Vagina (tissue), 2 donors: ENCODE data around the gene TAF4B. TPM values are rescaled to one million over a fixed set of nuclear protein-coding genes. Genes with fewer than 3 reads are reported as not detected.
A peak's percentile ranks its signal among the peaks of the same experiment; 100 is the strongest.
"Not testable (repeated sequence)": the region's sequence is repeated elsewhere in the genome, so short reads cannot be mapped to it uniquely, and the experiment has no call there.

Source experiments
- DNase-seq, 2 donors: peaks; one replicate each; pipeline ENCODE4 v3.0.0-alpha.2; 2017; ENCODE audit errors: extremely low spot score in 2 of 2
- H3K27ac ChIP-seq: fragments of 200-600 bp; sonication (generic); one replicate; pipeline ENCODE4 v1.5.1; 2019
- H3K27me3 ChIP-seq: fragments of 200-600 bp; sonication (generic); one replicate; pipeline ENCODE4 v1.5.1; 2019
- H3K36me3 ChIP-seq, 2 donors: fragments of 200-600 bp; sonication (generic); one replicate each; pipeline ENCODE4 v1.5.1; 2017 to 2019
- H3K4me1 ChIP-seq: fragments of 200-600 bp; sonication (generic); one replicate; pipeline ENCODE4 v1.5.1; 2019
- H3K4me3 ChIP-seq, 2 donors: fragments of 200-600 bp; sonication (generic); 1 replicate in 1 of 2; 2 replicates in 1 of 2; pipeline ENCODE4 v1.5.1; 2016 to 2019
- H3K9me3 ChIP-seq: fragments of 200-600 bp; sonication (generic); one replicate; pipeline ENCODE4 v1.5.1; 2019
- POLR2A ChIP-seq, 2 donors: fragments of 450-650 bp; IDR thresholded peaks; one replicate each; pipeline ENCODE4 v1.6.1; 2017; ENCODE audit warnings: antibody characterized with exemption in 2 of 2, mild to moderate bottlenecking in 2 of 2, moderate library complexity in 2 of 2
- POLR2AphosphoS5 ChIP-seq, 2 donors: sonication (generic); formaldehyde crosslinking; IDR thresholded peaks; one replicate each; pipeline ENCODE4 v1.9.0; 2017; ENCODE audit warnings: antibody characterized with exemption in 2 of 2, mild to moderate bottlenecking in 2 of 2, low read depth in 1 of 2; ENCODE audit not compliant: insufficient read depth in 1 of 2
- intact Hi-C: fragments of 100-400 bp; cut with DNase I; formaldehyde crosslinking; loops from one replicate; pipeline ENCODE4 v1.15.1; 2023
- total RNA-seq: library from RNA; depleted of rRNA; stranded (reverse); fragments of >200 nt; gene quantifications from one replicate; pipeline ENCODE4 v1.2.3, GENCODE V29; 2016
- TF ChIP-seq, protein P1 (sequence below), 3 experiments: fragments of 450-650 bp in 2 of 3; fragments of 200-600 bp in 1 of 3; sonication (generic) in 1 of 3; IDR thresholded peaks; one replicate each; pipeline ENCODE4 v1.5.1; 2017 to 2019; ENCODE audit warnings: antibody characterized with exemption in 3 of 3, mild to moderate bottlenecking in 2 of 3, moderate library complexity in 2 of 3

TAF4B gene
- total RNA-seq, 1 donor from 2014 or later: 16.0 TPM

- no peaks in the 10 kb centered on the region for H3K9me3 ChIP-seq
- intact Hi-C loops: no loop called here
These were observed 71.9 kb downstream of the TAF4B start for GRCh38 chr18:26298107-26298506.

DNA sequence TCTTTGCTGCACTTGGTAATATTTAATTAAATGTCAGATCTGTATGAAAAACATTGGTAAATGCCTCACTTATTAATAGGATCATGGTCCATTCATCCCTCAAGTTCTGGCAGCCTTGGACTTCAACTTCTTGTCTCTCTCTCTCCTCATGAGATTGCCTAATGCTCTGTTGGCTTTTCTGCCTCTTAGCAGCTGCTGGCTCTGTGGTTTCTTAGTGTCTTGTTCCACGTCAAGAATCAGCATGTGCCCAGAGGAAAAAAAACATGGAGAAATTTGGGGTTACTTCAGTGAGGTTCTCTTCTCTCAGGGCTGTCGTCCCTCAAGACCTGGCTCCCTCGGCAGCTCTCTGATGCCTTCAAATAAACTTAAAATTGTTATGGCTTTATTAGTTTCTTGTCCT, 75.4 kb downstream of the TAF4B start:
- H3K4me3 ChIP-seq: no peak overlapping the region
- intact Hi-C loops: no loop called here
- H3K27me3 ChIP-seq: no peaks in the 10 kb centered on the region
- no peaks in the 10 kb centered on the region for H3K9me3 ChIP-seq
- no peak for DNase-seq
- TF ChIP-seq, protein P1, sequence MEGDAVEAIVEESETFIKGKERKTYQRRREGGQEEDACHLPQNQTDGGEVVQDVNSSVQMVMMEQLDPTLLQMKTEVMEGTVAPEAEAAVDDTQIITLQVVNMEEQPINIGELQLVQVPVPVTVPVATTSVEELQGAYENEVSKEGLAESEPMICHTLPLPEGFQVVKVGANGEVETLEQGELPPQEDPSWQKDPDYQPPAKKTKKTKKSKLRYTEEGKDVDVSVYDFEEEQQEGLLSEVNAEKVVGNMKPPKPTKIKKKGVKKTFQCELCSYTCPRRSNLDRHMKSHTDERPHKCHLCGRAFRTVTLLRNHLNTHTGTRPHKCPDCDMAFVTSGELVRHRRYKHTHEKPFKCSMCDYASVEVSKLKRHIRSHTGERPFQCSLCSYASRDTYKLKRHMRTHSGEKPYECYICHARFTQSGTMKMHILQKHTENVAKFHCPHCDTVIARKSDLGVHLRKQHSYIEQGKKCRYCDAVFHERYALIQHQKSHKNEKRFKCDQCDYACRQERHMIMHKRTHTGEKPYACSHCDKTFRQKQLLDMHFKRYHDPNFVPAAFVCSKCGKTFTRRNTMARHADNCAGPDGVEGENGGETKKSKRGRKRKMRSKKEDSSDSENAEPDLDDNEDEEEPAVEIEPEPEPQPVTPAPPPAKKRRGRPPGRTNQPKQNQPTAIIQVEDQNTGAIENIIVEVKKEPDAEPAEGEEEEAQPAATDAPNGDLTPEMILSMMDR (IDR thresholded peaks at IDR 0.05): no peak
- TF ChIP-seq POLR2A (IDR thresholded peaks at IDR 0.05) (no peak), POLR2AphosphoS5 (IDR thresholded peaks at IDR 0.05; ENCODE audit: insufficient read depth in 1 of 2, low read depth in 1 of 2) (no peak)
- no peak overlapping the region for H3K27ac ChIP-seq
- no peaks in the 10 kb centered on the region for H3K4me1 ChIP-seq
- H3K36me3 ChIP-seq: no peaks in the 10 kb centered on the region

More at GRCh38 chr18:26298107-26298506, 71.9 kb downstream of the TAF4B start:
- no peak overlapping the region for H3K27ac ChIP-seq
- TF ChIP-seq, protein P1 (IDR thresholded peaks at IDR 0.05): no peak
- TF ChIP-seq POLR2AphosphoS5 (IDR thresholded peaks at IDR 0.05; ENCODE audit: insufficient read depth in 1 of 2, low read depth in 1 of 2): no peak
- TF ChIP-seq POLR2A (IDR thresholded peaks at IDR 0.05): no peak
- no peaks in the 10 kb centered on the region for H3K27me3 ChIP-seq
- H3K4me3 ChIP-seq: no peak overlapping the region
- no peak for DNase-seq
- no peaks in the 10 kb centered on the region for H3K4me1 ChIP-seq
- no peaks in the 10 kb centered on the region for H3K36me3 ChIP-seq

GRCh38 chr18:26303222-26303621, 77.0 kb downstream of the TAF4B start:
- H3K4me3 ChIP-seq, DNase-seq, H3K4me1 ChIP-seq, H3K9me3 ChIP-seq, H3K27ac ChIP-seq, H3K27me3 ChIP-seq, H3K36me3 ChIP-seq, intact Hi-C loops: not testable (repeated sequence)

DNA sequence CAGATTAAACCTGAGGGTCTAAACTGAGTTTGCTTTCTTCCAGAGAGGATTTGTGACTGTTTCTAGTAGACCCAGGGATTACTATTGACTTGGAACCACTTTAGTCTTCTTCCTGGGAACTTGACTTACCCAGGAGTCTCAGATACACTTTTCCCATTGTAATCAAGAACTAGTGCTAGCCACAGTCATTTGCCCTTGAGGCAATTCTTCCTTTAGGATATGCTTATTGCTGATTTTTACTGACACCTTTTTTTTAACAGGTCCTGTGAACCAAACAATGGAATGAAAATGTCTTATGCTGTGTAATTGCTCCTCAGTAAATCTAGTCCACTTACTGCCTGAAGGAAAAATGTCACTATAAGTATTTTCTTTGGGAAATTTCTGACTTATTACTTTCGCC, 78.3 kb downstream of the TAF4B start:
- H3K36me3 ChIP-seq: no peaks in the 10 kb centered on the region
- no peak overlapping the region for H3K4me3 ChIP-seq
- H3K9me3 ChIP-seq: no peaks in the 10 kb centered on the region
- no peaks in the 10 kb centered on the region for H3K4me1 ChIP-seq
- no peak overlapping the region for H3K27ac ChIP-seq
- DNase-seq: no peak
- intact Hi-C loops: no loop called here
- TF ChIP-seq POLR2AphosphoS5 (IDR thresholded peaks at IDR 0.05; ENCODE audit: insufficient read depth in 1 of 2, low read depth in 1 of 2) (no peak), POLR2A (IDR thresholded peaks at IDR 0.05) (no peak)
- TF ChIP-seq, protein P1 (IDR thresholded peaks at IDR 0.05): no peak
- H3K27me3 ChIP-seq: no peaks in the 10 kb centered on the region

DNA sequence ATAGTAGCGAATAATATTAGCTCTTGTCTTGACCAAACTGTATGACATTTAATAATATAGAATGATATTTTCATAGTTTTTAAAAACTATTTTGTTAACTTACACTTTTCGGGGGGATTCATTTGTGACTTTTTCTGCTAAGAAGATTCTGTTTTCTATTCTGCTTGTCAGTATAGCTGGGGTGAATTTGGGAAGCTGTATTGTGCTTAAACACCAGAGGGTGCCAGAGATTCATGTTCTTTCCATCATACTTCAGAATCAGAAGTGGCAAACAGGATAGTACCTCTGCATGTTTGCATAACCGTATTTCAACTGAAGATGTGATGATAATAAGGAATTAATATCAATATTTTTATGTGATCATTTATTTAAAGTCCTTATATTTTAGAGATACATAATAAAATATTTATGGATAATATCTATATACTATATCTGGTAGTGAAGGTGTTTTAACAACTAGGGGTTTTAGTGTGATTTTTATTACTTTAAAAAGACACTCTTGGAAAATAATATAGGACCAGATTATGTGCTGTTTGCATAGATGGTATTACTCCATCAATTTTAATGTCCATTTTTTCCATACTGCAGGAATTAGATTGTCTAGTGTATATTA, 81.0 kb downstream of the TAF4B start:
- Histone ChIP-seq H3K27me3 (no peaks in the 10 kb centered on the region), H3K4me3 (no peak overlapping the region), H3K27ac (no peak overlapping the region), H3K9me3 (no peaks in the 10 kb centered on the region), H3K36me3 (no peaks in the 10 kb centered on the region), H3K4me1 (no peaks in the 10 kb centered on the region)
- DNase-seq: no peak
- intact Hi-C loops: no loop called here
- TF ChIP-seq POLR2AphosphoS5 (IDR thresholded peaks at IDR 0.05; ENCODE audit: insufficient read depth in 1 of 2, low read depth in 1 of 2) (no peak), POLR2A (IDR thresholded peaks at IDR 0.05) (no peak)
- TF ChIP-seq, protein P1 (IDR thresholded peaks at IDR 0.05): peak in 2 of 3 experiments; percentile 28 to 31
